Mucosa of descending colon (tissue), 3 donors: ENCODE results near the gene CASZ1. TPM values are rescaled to one million over a fixed set of nuclear protein-coding genes. Genes with fewer than 3 reads are reported as not detected.

Source experiments
- ATAC-seq: fragments of 200-7000 bp; cut with Tn5 transposase; one replicate; pipeline ENCODE4 v1.9.1; 2020; ENCODE audit warnings: mild to moderate bottlenecking, moderate library complexity
- DNase-seq, 3 donors: peaks; one replicate each; pipeline ENCODE4 v3.0.0-alpha.2; 2020
- H3K36me3 ChIP-seq: fragments of 200-600 bp; one replicate; pipeline ENCODE4 v1.8.0; 2021; ENCODE audit warnings: low read depth, mild to moderate bottlenecking
- H3K4me1 ChIP-seq: fragments of 200-600 bp; one replicate; pipeline ENCODE4 v1.8.0; 2021; ENCODE audit warnings: low read depth, mild to moderate bottlenecking
- H3K4me3 ChIP-seq: fragments of 200-600 bp; one replicate; pipeline ENCODE4 v1.8.0; 2021; ENCODE audit warnings: mild to moderate bottlenecking
- H3K9me3 ChIP-seq: fragments of 200-600 bp; one replicate; pipeline ENCODE4 v1.8.0; 2021; ENCODE audit warnings: mild to moderate bottlenecking
- intact Hi-C, 2 donors: fragments of 100-400 bp; cut with DNase I in 1 of 2; cut with micrococcal nuclease in 1 of 2; formaldehyde crosslinking; loops; one replicate each; pipeline versions ENCODE4 v1.11.0 to v1.11.1; 2022; cut with DNase I, micrococcal nuclease
- total RNA-seq, 3 donors: library from RNA; stranded (reverse); fragmentation: NEBNext Ultra II Directional in 2 of 3; extraction: Animal tissue kit (Norgen Biotek cat#: 25700) in 2 of 3; gene quantifications; one replicate each; pipeline versions ENCODE4 v1.2.1 to v1.2.4, GENCODE V29; 2021 to 2023
- TF ChIP-seq, protein P1 (sequence below): fragments of 200-600 bp; IDR thresholded peaks from one replicate; pipeline ENCODE4 v1.8.0; 2022; ENCODE audit warnings: antibody characterized with exemption, mild to moderate bottlenecking
- donor health status: DM: no; HTN: no; CAD: no; lungs with moderate emphysema.
- donor health status: DM: no; HTN: no; CAD: no.
- donor health status: DM: no; HTN: yes; CAD: no.

CASZ1 gene
- total RNA-seq, 3 donors from 2014 or later: 66.5 to 110 (median 84.5) TPM

DNA sequence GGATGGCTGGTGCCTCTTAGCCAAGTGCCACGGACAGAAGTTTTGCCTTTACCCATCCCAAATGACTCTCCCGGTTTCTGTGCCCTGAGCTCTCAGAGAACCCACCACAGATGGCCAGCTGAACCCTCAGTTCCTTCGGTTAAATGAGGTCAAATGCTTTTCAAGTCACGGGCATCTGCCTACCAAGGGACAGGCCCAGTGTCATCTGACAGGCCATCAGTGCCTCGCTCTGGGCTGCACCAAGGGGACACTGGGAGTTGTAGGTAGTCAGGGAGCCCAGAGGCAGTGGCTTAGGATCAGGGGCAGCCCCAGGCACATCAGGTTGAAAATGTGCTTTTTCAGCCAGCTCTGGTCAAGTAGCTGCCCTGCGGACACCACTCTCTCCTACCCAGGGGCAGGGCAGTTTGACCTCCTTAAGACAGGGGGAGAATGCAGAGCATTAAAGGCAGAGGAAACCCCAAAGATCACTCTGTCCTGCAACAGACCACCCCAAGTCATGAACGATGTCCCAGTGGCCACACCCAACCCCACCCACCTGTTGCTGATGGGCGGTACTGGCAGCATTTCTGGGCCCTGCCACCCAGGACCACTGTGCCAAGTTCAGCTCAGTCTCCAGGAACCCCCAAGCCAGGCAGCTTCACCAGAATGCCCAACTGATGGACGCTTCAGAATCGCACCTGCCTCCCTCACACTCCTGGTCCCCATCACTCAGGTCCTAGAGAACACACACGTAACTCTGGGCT, 60.7 kb downstream of the CASZ1 start:
- DNase-seq: no peak
- TF ChIP-seq, protein P1, sequence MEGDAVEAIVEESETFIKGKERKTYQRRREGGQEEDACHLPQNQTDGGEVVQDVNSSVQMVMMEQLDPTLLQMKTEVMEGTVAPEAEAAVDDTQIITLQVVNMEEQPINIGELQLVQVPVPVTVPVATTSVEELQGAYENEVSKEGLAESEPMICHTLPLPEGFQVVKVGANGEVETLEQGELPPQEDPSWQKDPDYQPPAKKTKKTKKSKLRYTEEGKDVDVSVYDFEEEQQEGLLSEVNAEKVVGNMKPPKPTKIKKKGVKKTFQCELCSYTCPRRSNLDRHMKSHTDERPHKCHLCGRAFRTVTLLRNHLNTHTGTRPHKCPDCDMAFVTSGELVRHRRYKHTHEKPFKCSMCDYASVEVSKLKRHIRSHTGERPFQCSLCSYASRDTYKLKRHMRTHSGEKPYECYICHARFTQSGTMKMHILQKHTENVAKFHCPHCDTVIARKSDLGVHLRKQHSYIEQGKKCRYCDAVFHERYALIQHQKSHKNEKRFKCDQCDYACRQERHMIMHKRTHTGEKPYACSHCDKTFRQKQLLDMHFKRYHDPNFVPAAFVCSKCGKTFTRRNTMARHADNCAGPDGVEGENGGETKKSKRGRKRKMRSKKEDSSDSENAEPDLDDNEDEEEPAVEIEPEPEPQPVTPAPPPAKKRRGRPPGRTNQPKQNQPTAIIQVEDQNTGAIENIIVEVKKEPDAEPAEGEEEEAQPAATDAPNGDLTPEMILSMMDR: no peak

DNA sequence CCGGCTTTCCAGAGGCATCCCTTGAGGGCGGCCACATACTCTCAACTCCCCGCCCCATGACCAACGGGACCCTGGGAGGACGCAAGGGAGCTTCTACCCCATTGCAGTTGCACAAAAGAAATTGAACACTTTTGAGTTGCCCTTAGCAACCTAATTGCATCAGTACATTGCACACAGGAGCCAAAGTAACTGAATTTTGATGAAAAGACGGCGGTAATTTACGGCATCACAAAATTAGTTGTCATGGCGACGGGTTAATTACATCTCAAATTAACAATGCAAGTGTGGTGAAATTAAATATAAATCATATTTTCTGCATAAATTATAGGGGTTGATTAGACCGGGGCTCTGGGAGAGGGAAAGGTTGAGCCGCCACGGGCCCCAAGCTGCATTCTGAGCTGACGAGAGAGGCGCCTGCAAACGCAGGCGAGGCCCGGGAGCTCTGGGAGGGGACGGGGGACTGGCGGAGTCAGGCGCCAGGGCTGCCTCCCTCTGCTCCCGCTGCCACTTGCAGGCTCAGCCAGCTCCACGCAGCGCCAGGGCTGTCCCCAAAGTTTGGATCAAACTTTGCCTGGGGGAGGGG, 61.4 kb downstream of the CASZ1 start:
- H3K9me3 ChIP-seq: no peaks in the 10 kb centered on the region
- no peak for DNase-seq
- TF ChIP-seq, protein P1: no peak
- H3K36me3 ChIP-seq: no peaks in the 10 kb centered on the region
- H3K4me3 ChIP-seq: no peak overlapping the region
- intact Hi-C loops: no loop called here
- ATAC-seq: no peak
- peaks cover 35% of the 10 kb centered on the region for H3K4me1 ChIP-seq

More for the DNA sequence above, 60.7 kb downstream of the CASZ1 start:
- H3K36me3 ChIP-seq: no peaks in the 10 kb centered on the region
- no peak overlapping the region for H3K4me3 ChIP-seq
- H3K4me1 ChIP-seq: peaks cover 35% of the 10 kb centered on the region
- no peaks in the 10 kb centered on the region for H3K9me3 ChIP-seq
- ATAC-seq: no peak
- intact Hi-C loops: no loop called here

DNA sequence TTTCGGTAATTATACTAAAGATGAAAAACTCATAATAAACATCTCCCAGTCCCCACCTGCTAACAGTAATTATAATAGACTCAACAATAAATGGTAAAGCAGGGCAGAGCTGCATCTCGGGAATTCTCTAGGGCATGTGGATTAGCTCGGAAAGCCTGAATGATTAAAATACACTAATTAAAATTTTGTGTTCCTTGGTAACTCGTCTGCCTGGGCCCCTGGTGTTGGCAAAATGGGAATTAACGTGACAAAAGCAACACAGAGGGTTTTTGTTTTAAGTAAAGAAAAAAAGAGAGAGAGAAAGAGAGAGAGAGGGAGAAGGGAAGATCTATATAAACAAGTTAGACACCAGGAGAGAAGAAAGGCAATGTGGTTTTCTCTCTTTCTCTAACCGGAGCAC, 62.1 kb downstream of the CASZ1 start:
- Histone ChIP-seq H3K4me3 (no peak overlapping the region), H3K4me1 (peaks cover 35% of the 10 kb centered on the region), H3K36me3 (no peaks in the 10 kb centered on the region), H3K9me3 (no peaks in the 10 kb centered on the region)
- TF ChIP-seq, protein P1: no peak
- intact Hi-C loops: no loop called here
- no peak for ATAC-seq
- no peak for DNase-seq

DNA sequence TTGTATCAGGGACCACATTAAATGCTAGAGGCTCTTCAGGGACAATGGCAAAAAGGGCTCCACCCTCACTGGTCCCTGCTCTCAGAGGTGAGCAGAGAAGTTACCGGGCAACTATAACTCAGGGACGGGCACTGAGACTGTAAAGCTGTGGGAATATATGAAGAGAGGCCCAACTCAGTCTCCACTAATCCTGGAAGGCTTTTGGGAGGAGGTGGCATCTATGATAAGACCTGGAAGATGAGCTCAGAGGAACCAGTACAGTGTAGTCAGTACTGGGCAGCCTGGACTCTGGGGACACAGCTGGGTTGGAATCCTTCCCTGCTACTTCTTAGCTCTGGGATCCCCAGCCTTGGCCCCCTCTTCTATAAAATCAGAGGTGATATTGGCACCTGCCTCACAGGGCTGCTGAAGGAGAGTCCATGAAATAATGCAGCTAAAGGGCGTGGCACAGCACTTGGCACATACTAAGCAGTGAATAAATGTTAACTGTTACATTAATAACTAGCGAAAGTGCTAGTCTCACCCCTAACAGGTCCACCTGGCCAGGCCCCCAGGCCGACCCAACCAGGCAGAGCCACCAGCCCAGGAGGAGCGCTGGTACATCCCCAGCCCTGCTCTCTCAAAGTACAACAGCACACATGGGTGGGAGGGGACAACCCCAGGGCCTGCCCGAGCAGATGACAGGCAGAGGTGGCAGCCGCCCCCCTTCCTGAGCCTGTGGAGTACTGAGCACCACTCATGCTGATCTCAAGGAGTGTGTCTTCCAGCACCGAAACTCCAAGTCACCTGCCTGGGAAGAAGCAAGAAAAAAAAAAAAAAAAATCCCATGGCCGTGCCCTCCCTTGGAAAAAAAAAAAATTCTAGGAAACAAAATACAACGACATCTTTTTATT, 62.7 kb downstream of the CASZ1 start:
- Histone ChIP-seq H3K4me3 (no peak overlapping the region), H3K9me3 (no peaks in the 10 kb centered on the region), H3K36me3 (no peaks in the 10 kb centered on the region), H3K4me1 (peaks cover 28% of the 10 kb centered on the region)
- intact Hi-C loops: no loop called here
- TF ChIP-seq, protein P1: no peak
- no peak for DNase-seq
- no peak for ATAC-seq

DNA sequence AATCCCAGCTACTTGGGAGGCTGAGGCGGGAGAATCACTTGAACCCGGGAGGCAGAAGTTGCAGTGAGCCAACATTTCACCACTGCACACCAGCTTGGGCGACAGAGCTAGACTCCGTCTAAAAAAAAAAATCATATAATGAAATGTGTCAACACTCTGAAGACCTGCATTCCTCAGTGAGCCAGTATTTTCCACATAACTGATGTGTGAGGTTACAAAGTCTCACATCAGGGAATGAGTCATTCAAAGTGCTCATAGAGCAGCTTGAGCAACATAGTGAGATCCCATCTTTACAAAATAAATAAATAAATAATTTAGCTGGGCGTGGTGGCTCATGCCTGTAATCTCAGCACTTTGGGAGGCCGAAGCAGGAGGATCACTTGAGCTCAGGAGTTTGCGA, 65.5 kb downstream of the CASZ1 start:
- TF ChIP-seq, protein P1: no peak

More for the DNA sequence above, 65.5 kb downstream of the CASZ1 start:
- Histone ChIP-seq H3K4me3 (no peak overlapping the region), H3K9me3 (no peaks in the 10 kb centered on the region), H3K4me1 (peaks cover 6% of the 10 kb centered on the region), H3K36me3 (no peaks in the 10 kb centered on the region)
- intact Hi-C loops: no loop called here
- peak; percentile 80 for ATAC-seq
- no peak for DNase-seq
